ENCODE results near the gene MIER2. TPM values are rescaled to one million over a fixed set of nuclear protein-coding genes. Genes with fewer than 3 reads are reported as not detected.

Gene MIER2
- total and polyA plus RNA-seq, 7 donors: 6.6 to 31.9 (median 12.3) TPM

DNA sequence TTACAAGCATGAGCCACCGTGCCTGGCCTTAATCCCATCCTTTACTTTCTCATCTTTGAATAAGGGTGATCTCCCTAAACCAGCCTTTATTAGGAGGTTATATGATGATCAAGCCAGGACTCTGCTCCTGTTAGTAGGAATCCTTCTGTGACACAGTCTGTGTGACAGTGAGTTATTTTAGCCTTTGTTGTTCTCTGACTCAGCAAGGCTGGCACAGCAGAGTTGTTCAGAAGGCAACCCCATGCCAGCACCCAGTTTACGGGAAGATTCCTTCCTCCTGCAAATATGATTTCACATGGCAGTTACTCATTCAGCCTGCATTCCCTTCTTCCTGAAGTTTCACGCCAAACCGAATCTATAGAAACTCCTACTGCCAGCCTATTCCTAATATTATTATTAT lies 10.5 kb upstream of the MIER2 start:
- no peak for DNase-seq
- Histone ChIP-seq H3K27me3 (peaks cover 0 to 18% (median 0%) of the 10 kb centered on the region in 3 donors), H3K4me1 (no peaks in the 10 kb centered on the region), H3K4me3 (no peak overlapping the region), H3K36me3 (no peaks in the 10 kb centered on the region), H3K9me3 (peaks cover 3 to 13% (median 7%) of the 10 kb centered on the region in 4 donors), H3K27ac (no peak overlapping the region)
- TF ChIP-seq, protein P1, sequence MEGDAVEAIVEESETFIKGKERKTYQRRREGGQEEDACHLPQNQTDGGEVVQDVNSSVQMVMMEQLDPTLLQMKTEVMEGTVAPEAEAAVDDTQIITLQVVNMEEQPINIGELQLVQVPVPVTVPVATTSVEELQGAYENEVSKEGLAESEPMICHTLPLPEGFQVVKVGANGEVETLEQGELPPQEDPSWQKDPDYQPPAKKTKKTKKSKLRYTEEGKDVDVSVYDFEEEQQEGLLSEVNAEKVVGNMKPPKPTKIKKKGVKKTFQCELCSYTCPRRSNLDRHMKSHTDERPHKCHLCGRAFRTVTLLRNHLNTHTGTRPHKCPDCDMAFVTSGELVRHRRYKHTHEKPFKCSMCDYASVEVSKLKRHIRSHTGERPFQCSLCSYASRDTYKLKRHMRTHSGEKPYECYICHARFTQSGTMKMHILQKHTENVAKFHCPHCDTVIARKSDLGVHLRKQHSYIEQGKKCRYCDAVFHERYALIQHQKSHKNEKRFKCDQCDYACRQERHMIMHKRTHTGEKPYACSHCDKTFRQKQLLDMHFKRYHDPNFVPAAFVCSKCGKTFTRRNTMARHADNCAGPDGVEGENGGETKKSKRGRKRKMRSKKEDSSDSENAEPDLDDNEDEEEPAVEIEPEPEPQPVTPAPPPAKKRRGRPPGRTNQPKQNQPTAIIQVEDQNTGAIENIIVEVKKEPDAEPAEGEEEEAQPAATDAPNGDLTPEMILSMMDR (IDR thresholded peaks at IDR 0.05): no peak
- TF ChIP-seq EP300 (IDR thresholded peaks at IDR 0.05) (no peak), POLR2A (IDR thresholded peaks at IDR 0.05) (no peak)
- 87 to 91% methylated on average over 4 of the region's 4 CpGs for WGBS, 2 donors
- intact Hi-C loops (cut with DNase I): no loop called here

DNA sequence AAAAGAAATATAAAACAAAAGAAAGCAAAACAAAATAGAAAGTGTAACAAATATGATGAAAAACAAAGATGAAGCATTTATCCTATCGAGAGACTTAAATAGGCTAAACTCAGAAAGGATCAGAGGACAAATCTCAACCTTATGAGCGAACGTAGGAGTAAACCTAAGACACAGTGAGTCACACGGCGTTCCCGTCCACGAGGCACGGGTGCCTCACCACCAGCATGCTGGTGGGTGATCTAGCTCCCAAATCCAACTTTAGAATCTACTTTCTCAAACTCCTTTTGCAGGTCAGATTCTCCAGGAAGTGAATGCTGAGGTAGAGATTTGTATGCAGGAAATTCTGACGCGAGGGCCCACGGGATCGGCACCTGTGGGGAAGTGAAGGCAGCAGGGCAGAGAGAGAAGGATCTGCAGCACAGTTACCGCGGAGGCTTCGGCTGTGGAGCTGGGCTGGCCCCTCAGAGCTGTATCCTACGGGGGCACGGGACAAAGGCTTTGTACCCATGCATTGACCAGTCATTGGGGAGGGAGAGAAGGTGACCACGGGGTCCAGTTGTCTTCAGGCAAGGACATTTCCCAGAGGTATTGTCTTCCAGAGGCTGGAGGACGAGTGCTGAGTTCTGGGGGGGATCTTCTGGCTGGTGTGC lies 7.5 kb upstream of the MIER2 start:
- DNase-seq: peak; percentile 33
- no peak overlapping the region for H3K27ac ChIP-seq
- intact Hi-C loops (cut with DNase I): no loop called here
- no peaks in the 10 kb centered on the region for H3K36me3 ChIP-seq
- no peak overlapping the region for H3K4me3 ChIP-seq
- no peak for TF ChIP-seq POLR2A (IDR thresholded peaks at IDR 0.05)
- TF ChIP-seq, protein P1 (IDR thresholded peaks at IDR 0.05): no peak
- no peaks in the 10 kb centered on the region for H3K4me1 ChIP-seq
- no peaks in the 10 kb centered on the region for H3K27me3 ChIP-seq
- H3K9me3 ChIP-seq: peaks cover 3 to 13% (median 7%) of the 10 kb centered on the region in 4 donors
- WGBS, 2 donors: 71 to 75% methylated on average over 19 of the region's 19 CpGs

DNA sequence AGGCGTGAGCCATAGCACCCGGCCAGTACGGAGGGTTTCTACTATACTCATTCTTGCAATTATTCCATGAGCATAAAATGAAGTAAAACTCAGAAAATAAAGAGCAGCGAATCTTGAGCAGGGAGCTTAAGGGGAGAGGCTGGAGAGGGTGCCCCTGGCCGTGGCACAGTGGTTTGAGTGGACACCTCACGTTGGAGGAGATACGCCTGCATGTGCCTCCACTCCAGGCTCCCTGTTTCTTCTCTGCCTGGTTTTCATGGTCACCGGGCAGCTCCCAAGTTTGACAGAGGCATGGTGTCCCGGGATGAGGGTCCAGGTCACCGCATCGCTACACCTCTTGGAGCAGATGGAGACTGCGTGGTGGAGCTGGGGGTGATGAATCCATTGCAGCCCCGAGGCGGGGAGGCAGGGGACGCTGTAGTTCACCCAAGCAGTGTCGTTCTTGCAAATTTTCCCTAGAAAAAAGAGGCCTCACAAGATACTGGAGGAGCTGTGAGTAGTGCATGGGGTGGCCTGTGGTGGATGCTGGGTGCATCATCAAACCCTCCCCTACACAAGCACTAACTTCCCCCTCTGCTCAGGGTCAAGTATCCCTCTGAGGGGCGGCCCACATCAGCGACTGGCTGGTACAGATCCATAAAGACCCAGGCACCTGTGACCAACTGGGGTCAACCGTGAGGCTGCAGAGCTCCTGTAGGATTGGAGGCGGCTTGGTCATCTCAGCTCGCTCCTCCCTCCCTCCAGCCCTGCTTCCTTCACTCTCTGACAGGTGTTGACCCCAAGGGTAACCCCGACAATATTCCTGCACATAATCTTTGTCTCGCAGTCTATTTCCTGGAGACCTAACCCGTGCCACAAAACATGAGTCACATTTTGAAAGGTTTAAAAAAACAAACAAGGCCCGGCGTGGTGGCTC lies 3.6 kb upstream of the MIER2 start:
- intact Hi-C loops (cut with DNase I): no loop called here
- H3K9me3 ChIP-seq: peaks cover 0 to 1% (median under 1%) of the 10 kb centered on the region in 4 donors
- no peak for TF ChIP-seq EP300 (IDR thresholded peaks at IDR 0.05)
- TF ChIP-seq, protein P1 (IDR thresholded peaks at IDR 0.05): no peak
- no peak for TF ChIP-seq POLR2AphosphoS5 (IDR thresholded peaks at IDR 0.05)
- no peak for TF ChIP-seq POLR2A (IDR thresholded peaks at IDR 0.05)
- 58 to 70% methylated on average over 26 of the region's 26 CpGs for WGBS, 2 donors
- H3K4me3 ChIP-seq: no peak overlapping the region
- peaks cover 0 to 16% (median 10%) of the 10 kb centered on the region in 4 donors for H3K4me1 ChIP-seq
- H3K36me3 ChIP-seq: no peaks in the 10 kb centered on the region
- peak; percentile 57 for DNase-seq
- no peak overlapping the region for H3K27ac ChIP-seq
- H3K27me3 ChIP-seq: no peaks in the 10 kb centered on the region

DNA sequence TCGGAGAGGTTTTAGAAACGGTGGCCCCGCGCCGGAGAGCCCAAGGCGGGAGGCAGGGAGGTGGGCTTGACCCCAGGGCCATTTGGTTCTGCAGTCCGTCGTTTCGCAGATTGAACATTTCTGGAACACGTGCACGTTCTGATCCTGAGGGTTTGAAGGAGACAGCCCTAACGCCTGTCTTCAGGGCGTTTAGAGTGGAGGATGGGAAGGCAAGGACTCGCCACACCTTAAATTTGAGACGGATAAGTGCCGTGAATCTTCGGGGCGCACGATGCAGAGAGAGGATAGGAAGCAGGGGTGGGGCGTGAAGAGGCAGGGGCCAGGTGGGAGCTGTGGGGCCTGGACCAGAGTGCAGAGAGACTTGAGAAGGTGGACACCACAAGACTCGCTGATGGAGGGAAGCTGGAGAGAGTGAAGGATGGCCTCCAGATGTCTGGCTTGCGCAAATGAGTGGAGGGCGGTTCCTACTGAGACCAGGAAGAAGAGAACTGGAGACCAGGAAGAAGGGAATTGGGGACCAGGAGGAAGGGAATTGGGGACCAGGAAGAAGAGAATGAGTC lies 804 bp upstream of the MIER2 start:
- no peaks in the 10 kb centered on the region for H3K27me3 ChIP-seq
- no peaks in the 10 kb centered on the region for H3K9me3 ChIP-seq
- DNase-seq: peak; percentile 64
- TF ChIP-seq POLR2A (IDR thresholded peaks at IDR 0.05) (no peak), POLR2AphosphoS5 (IDR thresholded peaks at IDR 0.05) (no peak), EP300 (IDR thresholded peaks at IDR 0.05) (no peak)
- TF ChIP-seq, protein P1 (IDR thresholded peaks at IDR 0.05): no peak
- H3K27ac ChIP-seq: no peak overlapping the region
- peak overlapping the region; percentile 26 to 98 (median 94) for H3K4me3 ChIP-seq
- no peaks in the 10 kb centered on the region for H3K36me3 ChIP-seq
- WGBS, 2 donors: 65 to 79% methylated on average over 23 of the region's 23 CpGs
- peaks cover 0 to 42% (median 36%) of the 10 kb centered on the region in 4 donors for H3K4me1 ChIP-seq
- intact Hi-C loops (cut with DNase I): no loop called here

Data from sigmoid colon (tissue), 7 donors.